Astrocyte (in vitro differentiated cells and primary cell): Measurements from ENCODE around the gene MAPKAP1. TPM values are rescaled to one million over a fixed set of nuclear protein-coding genes. Genes with fewer than 3 reads are reported as not detected.

ENCODE experiments used
- DNase-seq: peaks from one replicate; pipeline ENCODE4 v3.0.0-alpha.2; 2010; ENCODE audit warnings: low read depth
- FAIRE-seq: peaks from 2 replicates; lab custom pipeline; 2011; peaks lifted over from hg19 to GRCh38; lab: Jason Lieb, UNC
- H2AFZ ChIP-seq: 2 replicates; pipeline ENCODE4 v1.6.0; 2012; ENCODE audit warnings: low read depth, low read length, inconsistent platforms
- H3K27ac ChIP-seq: 2 replicates; pipeline ENCODE4 v1.5.1; 2011; ENCODE audit warnings: low read depth, low read length, inconsistent platforms
- H3K27me3 ChIP-seq: 2 replicates; pipeline ENCODE4 v1.6.0; 2011; ENCODE audit warnings: low read length, inconsistent platforms; ENCODE audit not compliant: insufficient read depth
- H3K36me3 ChIP-seq: 2 replicates; pipeline ENCODE4 v1.5.1; 2011; ENCODE audit warnings: low read length, inconsistent platforms; ENCODE audit not compliant: insufficient read depth
- H3K4me1 ChIP-seq: 2 replicates; pipeline ENCODE4 v1.5.1; 2011; ENCODE audit warnings: low read length, inconsistent platforms; ENCODE audit not compliant: insufficient read depth
- H3K4me2 ChIP-seq: 2 replicates; pipeline ENCODE4 v1.6.0; 2012; ENCODE audit warnings: low read length, inconsistent platforms
- H3K4me3 ChIP-seq: 2 replicates; pipeline ENCODE4 v1.5.1; 2011; ENCODE audit warnings: low read depth, mild to moderate bottlenecking, low read length, inconsistent platforms; ENCODE audit not compliant: insufficient read depth
- H3K79me2 ChIP-seq: 2 replicates; pipeline ENCODE4 v1.6.0; 2012; ENCODE audit warnings: mild to moderate bottlenecking, low read length, inconsistent platforms; ENCODE audit not compliant: insufficient read depth
- H3K9ac ChIP-seq: 2 replicates; pipeline ENCODE4 v1.6.0; 2012; ENCODE audit warnings: mild to moderate bottlenecking, low read length, inconsistent platforms
- H3K9me3 ChIP-seq: 2 replicates; pipeline ENCODE4 v1.5.1; 2012; ENCODE audit warnings: low read depth, mild to moderate bottlenecking, low read length, inconsistent platforms; ENCODE audit not compliant: insufficient read depth
- H4K20me1 ChIP-seq: 2 replicates; pipeline ENCODE4 v1.6.0; 2012; ENCODE audit warnings: low read length, inconsistent platforms; ENCODE audit not compliant: insufficient read depth
- H3K27ac Mint-ChIP-seq: one replicate; pipeline ENCODE4 v1.8.0; 2021; ENCODE audit warnings: mild to moderate bottlenecking, mixed read lengths; ENCODE audit not compliant: unreplicated experiment
- H3K27me3 Mint-ChIP-seq: one replicate; pipeline ENCODE4 v1.8.0; 2021; ENCODE audit warnings: low read depth, mixed read lengths; ENCODE audit not compliant: unreplicated experiment
- H3K36me3 Mint-ChIP-seq: one replicate; pipeline ENCODE4 v1.8.0; 2021; ENCODE audit warnings: low read depth, mixed read lengths; ENCODE audit not compliant: unreplicated experiment
- H3K4me1 Mint-ChIP-seq: one replicate; pipeline ENCODE4 v1.8.0; 2021; ENCODE audit warnings: low read depth, mixed read lengths; ENCODE audit not compliant: unreplicated experiment
- H3K4me3 Mint-ChIP-seq: one replicate; pipeline ENCODE4 v1.8.0; 2021; ENCODE audit warnings: mild to moderate bottlenecking, moderate library complexity, mixed read lengths; ENCODE audit not compliant: unreplicated experiment
- H3K9me3 Mint-ChIP-seq: one replicate; pipeline ENCODE4 v1.8.0; 2021; ENCODE audit warnings: mild to moderate bottlenecking, mixed read lengths; ENCODE audit not compliant: unreplicated experiment
- EZH2 ChIP-seq: IDR thresholded peaks from 2 replicates; pipeline ENCODE4 v1.6.1; 2012; ENCODE audit warnings: mild to moderate bottlenecking, low read length, inconsistent platforms; ENCODE audit not compliant: insufficient read depth
- total RNA-seq: library from RNA; stranded (reverse); gene quantifications from 2 replicates; pipeline ENCODE4 v1.2.1, GENCODE V29; 2021
- TF ChIP-seq, protein P1 (sequence below): IDR thresholded peaks from 2 replicates; pipeline ENCODE4 v1.5.1; 2011; ENCODE audit warnings: low read depth, mild to moderate bottlenecking, inconsistent platforms, low read length, moderate library complexity; ENCODE audit not compliant: insufficient read depth

Gene MAPKAP1
- total RNA-seq, 1 donor from 2014 or later, result 109 TPM

DNA sequence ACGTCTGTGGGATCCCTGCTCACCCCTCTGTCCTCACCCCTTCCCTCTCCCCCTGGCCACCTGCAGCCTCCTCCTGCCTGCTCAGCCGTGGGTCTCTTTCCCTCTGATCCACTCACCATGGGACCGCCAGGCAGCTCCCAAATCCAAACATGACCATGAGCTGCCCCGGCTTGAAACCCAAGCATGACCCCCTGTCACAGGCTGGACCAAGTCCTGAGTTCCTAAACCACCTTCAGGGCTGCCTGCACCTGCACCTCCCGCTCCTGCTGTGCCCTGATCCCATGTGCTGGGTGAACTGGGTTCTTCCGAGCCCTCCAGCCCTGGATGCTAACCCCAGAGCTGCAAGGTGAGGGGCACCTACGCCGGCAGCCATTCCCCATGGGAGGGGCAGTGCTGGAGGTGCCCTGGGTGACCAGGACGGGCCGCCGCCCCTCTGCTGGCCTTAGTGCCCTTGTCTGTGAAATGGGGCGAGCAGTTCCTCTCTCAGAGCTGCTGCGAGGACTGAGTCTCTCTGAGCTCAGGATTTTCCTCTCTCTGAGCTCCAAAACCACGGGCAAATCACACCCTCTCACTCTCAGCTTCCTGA lies 295.7 kb downstream of the MAPKAP1 start:
- H3K9ac ChIP-seq, result no peak overlapping the region
- no peak overlapping the region for H3K27ac ChIP-seq
- no peaks in the 10 kb centered on the region for H3K79me2 ChIP-seq
- Mint-ChIP-seq H3K4me3 (peak overlapping the region; percentile 34), H3K9me3 (peaks cover 2% of the 10 kb centered on the region), H3K36me3 (no peaks in the 10 kb centered on the region), H3K4me1 (peaks cover 4% of the 10 kb centered on the region), H3K27ac (no peak overlapping the region), H3K27me3 (peaks cover 5% of the 10 kb centered on the region)
- H4K20me1 ChIP-seq, result no peaks in the 10 kb centered on the region
- H3K4me1 ChIP-seq, result peaks cover 4% of the 10 kb centered on the region
- FAIRE-seq, result no peak
- no peak overlapping the region for H3K4me2 ChIP-seq
- H3K27me3 ChIP-seq, result no peaks in the 10 kb centered on the region
- H3K4me3 ChIP-seq, result no peak overlapping the region
- peaks cover 4% of the 10 kb centered on the region for H3K9me3 ChIP-seq
- no peak for DNase-seq
- H2AFZ ChIP-seq, result no peak overlapping the region
- TF ChIP-seq EZH2, result no peak
- TF ChIP-seq, protein P1, sequence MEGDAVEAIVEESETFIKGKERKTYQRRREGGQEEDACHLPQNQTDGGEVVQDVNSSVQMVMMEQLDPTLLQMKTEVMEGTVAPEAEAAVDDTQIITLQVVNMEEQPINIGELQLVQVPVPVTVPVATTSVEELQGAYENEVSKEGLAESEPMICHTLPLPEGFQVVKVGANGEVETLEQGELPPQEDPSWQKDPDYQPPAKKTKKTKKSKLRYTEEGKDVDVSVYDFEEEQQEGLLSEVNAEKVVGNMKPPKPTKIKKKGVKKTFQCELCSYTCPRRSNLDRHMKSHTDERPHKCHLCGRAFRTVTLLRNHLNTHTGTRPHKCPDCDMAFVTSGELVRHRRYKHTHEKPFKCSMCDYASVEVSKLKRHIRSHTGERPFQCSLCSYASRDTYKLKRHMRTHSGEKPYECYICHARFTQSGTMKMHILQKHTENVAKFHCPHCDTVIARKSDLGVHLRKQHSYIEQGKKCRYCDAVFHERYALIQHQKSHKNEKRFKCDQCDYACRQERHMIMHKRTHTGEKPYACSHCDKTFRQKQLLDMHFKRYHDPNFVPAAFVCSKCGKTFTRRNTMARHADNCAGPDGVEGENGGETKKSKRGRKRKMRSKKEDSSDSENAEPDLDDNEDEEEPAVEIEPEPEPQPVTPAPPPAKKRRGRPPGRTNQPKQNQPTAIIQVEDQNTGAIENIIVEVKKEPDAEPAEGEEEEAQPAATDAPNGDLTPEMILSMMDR, result no peak
- H3K36me3 ChIP-seq, result no peaks in the 10 kb centered on the region

DNA sequence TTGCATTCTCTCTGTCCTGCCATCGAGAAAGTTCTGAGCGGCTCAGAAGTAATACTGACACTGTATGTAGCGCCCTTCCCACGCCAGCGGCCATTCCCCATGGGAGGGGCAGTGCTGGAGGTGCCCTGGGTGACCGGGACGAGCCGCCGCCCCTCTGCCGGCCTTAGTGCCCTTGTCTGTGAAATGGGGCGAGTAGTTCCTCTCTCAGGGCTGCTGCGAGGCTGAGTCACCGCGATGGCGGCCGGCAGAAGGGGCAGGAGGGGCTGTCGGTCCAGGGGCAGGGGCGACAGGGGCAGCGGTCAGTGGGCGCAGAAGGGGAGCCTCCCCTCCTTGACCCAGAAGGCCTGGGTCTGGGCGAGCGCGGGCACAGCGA lies 296.5 kb downstream of the MAPKAP1 start:
- Histone ChIP-seq H3K4me2 (no peak overlapping the region), H3K27ac (no peak overlapping the region), H3K4me1 (peaks cover 4% of the 10 kb centered on the region), H3K9ac (no peak overlapping the region), H4K20me1 (no peaks in the 10 kb centered on the region), H3K4me3 (no peak overlapping the region), H2AFZ (peak overlapping the region; percentile 52), H3K36me3 (no peaks in the 10 kb centered on the region), H3K9me3 (peaks cover 4% of the 10 kb centered on the region), H3K79me2 (no peaks in the 10 kb centered on the region), H3K27me3 (no peaks in the 10 kb centered on the region)
- TF ChIP-seq, protein P1, result no peak
- TF ChIP-seq EZH2, result no peak
- peaks cover 9% of the 10 kb centered on the region for H3K4me1 Mint-ChIP-seq
- H3K4me3 Mint-ChIP-seq, result no peak overlapping the region
- H3K9me3 Mint-ChIP-seq, result peaks cover 2% of the 10 kb centered on the region
- H3K36me3 Mint-ChIP-seq, result no peaks in the 10 kb centered on the region
- DNase-seq, result no peak
- H3K27ac Mint-ChIP-seq, result no peak overlapping the region
- FAIRE-seq, result no peak
- H3K27me3 Mint-ChIP-seq, result peaks cover 5% of the 10 kb centered on the region
